ENCODE measurements around the gene BCAP31. TPM values are rescaled to one million over a fixed set of nuclear protein-coding genes. Genes with fewer than 3 reads are reported as not detected.

BCAP31 gene
- total RNA-seq, 1 experiment from 2014 or later, result 289 TPM

GRCh38 chrX:153669901-153670731 is 54.1 kb downstream of the BCAP31 start:
- Histone ChIP-seq H3F3A (ENCODE audit: low read length, unreplicated experiment) (no peaks in the 10 kb centered on the region), H3K4me1 (ENCODE audit: insufficient read depth, low read length) (no peaks in the 10 kb centered on the region), H3K79me2 (ENCODE audit: low read length) (no peaks in the 10 kb centered on the region), H3K9ac (ENCODE audit: low read length) (no peak overlapping the region), H3K4me2 (ENCODE audit: low read length) (no peak overlapping the region), H3K27ac (ENCODE audit: low read length) (no peak overlapping the region), H3K36me3 (ENCODE audit: low read depth, low read length) (no peaks in the 10 kb centered on the region), H3K9me2 (replicated peaks; ENCODE audit: low read length) (no peaks in the 10 kb centered on the region), H3K9me3 (ENCODE audit: low read length) (no peaks in the 10 kb centered on the region), H3K27me3 (ENCODE audit: low read length) (no peaks in the 10 kb centered on the region), H4K20me1 (ENCODE audit: low read length) (no peaks in the 10 kb centered on the region), H3K4me3 (ENCODE audit: low read length) (no peak overlapping the region), H2AFZ (ENCODE audit: low read length) (no peak overlapping the region)
- no peak for ATAC-seq
- ChIA-PET POLR2A (ENCODE audit: unreplicated experiment) (no interaction called here), CTCF (no interaction called here)
- no peak for DNase-seq
- TF ChIP-seq EZH2 (IDR thresholded peaks at IDR 0.05; ENCODE audit: low read length, unreplicated experiment) (no peak), CTCF (conservative IDR thresholded peaks at IDR 0.05; ENCODE audit: low read depth, low read length) (no peak), EZH2phosphoT487 (IDR thresholded peaks at IDR 0.05; ENCODE audit: borderline replicate concordance, low read length) (no peak)
- intact Hi-C loops (cut with micrococcal nuclease), result loop anchor here (2.0 to 5.0 kb wide), 2 partner anchors 61 to 133 kb away; no protein-coding TSS in a partner anchor
- no TSS peak for BruUV-seq (replicated peaks)

DNA sequence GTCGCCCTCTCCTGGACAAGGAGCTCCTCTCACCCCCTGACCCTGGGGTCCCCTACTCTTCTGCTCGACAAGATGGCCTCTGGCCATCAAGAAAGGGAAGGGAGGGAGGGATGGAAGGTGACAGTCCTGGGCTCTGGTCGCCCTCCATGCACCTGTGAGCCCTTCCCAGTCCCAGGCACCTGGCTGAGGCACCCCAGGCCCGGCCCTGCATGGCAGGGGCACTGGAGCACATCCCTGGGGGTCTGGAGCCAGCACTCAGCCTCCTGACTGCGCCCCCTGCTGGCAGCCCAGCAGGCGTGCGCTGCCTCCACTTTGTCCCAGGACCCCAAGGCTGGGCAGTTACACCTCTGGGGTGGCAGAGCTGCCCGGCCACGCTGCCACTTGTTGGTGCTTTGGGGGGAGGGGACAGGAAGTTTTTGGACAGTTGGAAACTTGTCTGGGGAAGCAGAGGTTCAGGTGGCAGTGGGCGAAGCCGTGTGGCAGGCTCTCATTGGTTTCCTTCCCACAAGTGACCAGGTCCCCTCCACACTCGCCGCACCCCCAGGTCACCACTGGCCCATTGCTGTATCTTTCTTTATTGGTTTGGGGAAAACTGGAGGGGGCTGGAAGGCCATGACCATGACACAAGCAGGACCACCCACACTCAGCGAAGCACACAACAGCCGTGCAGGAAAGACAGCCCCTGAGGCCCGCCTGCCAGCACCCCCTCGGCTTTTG is 54.9 kb downstream of the BCAP31 start:
- intact Hi-C loops (cut with micrococcal nuclease), result loop anchor here (2.0 to 5.0 kb wide), 2 partner anchors 61 to 132 kb away; no protein-coding TSS in a partner anchor
- Histone ChIP-seq H3K36me3 (ENCODE audit: low read depth, low read length) (no peaks in the 10 kb centered on the region), H3K4me1 (ENCODE audit: insufficient read depth, low read length) (no peaks in the 10 kb centered on the region), H3K9ac (ENCODE audit: low read length) (no peak overlapping the region), H3F3A (ENCODE audit: low read length, unreplicated experiment) (no peaks in the 10 kb centered on the region), H3K27me3 (ENCODE audit: low read length) (no peaks in the 10 kb centered on the region), H3K9me3 (ENCODE audit: low read length) (no peaks in the 10 kb centered on the region), H3K27ac (ENCODE audit: low read length) (no peak overlapping the region), H3K4me2 (ENCODE audit: low read length) (no peak overlapping the region), H3K9me2 (replicated peaks; ENCODE audit: low read length) (no peaks in the 10 kb centered on the region), H4K20me1 (ENCODE audit: low read length) (no peaks in the 10 kb centered on the region), H3K79me2 (ENCODE audit: low read length) (no peaks in the 10 kb centered on the region), H2AFZ (ENCODE audit: low read length) (no peak overlapping the region), H3K4me3 (ENCODE audit: low read length) (no peak overlapping the region)
- ChIA-PET POLR2A (ENCODE audit: unreplicated experiment) (no interaction called here), CTCF (interaction anchor here (0.6 kb wide), 1 partner anchor 372 kb away, joined by 5 read pairs; no protein-coding TSS in a partner anchor)
- ATAC-seq (peak; percentile 42; the same call in 1 of the 2 replicates), DNase-seq (peak; percentile 22)
- peak; percentile 78 for TF ChIP-seq CTCF (conservative IDR thresholded peaks at IDR 0.05; ENCODE audit: low read depth, low read length)
- TF ChIP-seq EZH2phosphoT487 (IDR thresholded peaks at IDR 0.05; ENCODE audit: borderline replicate concordance, low read length), result no peak
- no peak for TF ChIP-seq EZH2 (IDR thresholded peaks at IDR 0.05; ENCODE audit: low read length, unreplicated experiment)
- no TSS peak for BruUV-seq (replicated peaks)

Measured in PC-3 (cell line).